HG03342 (cell line): ENCODE data around the gene PLA2G4C.
"Not testable (repeated sequence)": the region's sequence is repeated elsewhere in the genome, so short reads cannot be mapped to it uniquely, and the experiment has no call there.

ENCODE experiments used
- ATAC-seq: cut with Tn5 transposase; IDR thresholded peaks from one replicate; pipeline ENCODE4 v1.9.1; 2021; ENCODE audit warnings: mild to moderate bottlenecking, moderate library complexity; ENCODE audit not compliant: unreplicated experiment

PLA2G4C gene

DNA sequence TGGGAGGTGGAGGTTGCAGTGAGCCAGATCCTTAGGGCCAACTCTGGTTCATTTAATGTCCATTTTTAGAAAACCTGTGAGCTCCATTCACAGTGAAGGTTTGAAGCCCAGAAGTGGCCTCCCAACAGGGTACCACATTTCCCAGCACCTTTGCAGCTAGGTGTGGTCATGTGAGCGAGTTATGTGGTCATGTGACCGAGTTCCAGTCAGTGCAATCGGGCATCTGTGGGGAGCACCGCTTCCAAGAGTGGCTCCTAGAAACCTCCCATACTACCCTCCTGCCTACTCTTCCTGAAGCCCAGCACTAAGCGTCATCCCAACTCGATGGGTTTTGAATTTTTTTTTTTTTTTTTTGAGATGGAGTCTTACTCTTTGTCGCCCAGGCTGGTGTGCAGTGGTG is 663 bp upstream of the PLA2G4C start:
- ATAC-seq, result no peak

DNA sequence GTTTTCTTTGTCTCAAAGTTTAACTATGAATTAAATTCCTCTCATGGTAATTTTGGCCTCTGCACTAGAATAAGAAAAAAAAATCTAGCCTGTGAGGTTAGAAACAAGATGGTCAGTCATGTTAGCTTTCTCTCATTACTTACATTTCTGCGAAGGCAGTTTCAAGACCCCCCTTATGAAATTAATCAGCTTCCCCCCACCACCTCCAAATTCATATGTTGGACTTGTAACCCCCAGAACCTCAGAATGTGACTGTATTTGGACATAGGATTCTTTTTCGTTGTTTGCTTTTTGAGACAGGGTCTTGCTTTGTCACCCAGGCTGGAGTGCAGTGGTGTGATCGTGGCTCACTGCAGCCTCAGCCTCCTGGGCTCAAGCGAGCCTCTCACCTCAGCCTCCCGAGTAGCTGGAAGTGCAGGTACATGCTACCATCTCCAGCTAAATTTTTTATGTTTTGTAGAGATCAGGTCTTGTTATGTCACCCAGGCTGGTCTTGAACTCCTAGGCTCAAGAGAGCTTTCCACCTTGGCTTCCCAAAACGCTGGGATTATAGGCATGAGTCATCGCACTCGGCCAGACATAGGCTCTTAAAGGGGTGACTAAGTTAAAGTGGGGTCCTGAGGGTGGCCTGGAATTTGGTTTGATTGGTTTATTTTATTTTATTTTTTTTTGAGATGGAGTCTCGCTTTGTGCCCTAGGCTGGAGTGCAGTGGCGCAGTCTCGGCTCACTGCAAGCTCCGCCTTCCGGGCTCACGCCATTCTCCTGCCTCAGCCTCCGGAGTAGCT is 1.4 kb downstream of the PLA2G4C start:
- ATAC-seq, result no peak

DNA sequence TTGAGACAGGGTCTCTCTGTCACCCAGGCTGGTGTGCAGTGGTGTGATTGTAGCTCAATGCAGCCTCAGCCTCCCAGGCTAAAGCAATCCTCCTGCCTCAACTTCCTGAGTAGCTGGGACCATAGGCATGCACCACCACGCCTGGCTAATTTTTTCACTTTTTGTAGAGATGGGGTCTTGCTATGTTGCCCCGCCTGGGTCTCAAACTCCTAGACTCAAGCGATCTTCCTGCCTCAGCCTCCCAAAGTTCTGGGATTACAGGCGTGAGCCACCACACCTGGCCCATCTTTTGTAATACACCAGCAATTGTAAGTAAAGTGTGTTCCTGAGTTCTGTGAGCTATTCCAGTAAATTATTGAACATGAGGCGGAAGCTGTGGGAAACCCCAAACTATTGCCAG is 6.7 kb downstream of the PLA2G4C start:
- ATAC-seq, result no peak

DNA sequence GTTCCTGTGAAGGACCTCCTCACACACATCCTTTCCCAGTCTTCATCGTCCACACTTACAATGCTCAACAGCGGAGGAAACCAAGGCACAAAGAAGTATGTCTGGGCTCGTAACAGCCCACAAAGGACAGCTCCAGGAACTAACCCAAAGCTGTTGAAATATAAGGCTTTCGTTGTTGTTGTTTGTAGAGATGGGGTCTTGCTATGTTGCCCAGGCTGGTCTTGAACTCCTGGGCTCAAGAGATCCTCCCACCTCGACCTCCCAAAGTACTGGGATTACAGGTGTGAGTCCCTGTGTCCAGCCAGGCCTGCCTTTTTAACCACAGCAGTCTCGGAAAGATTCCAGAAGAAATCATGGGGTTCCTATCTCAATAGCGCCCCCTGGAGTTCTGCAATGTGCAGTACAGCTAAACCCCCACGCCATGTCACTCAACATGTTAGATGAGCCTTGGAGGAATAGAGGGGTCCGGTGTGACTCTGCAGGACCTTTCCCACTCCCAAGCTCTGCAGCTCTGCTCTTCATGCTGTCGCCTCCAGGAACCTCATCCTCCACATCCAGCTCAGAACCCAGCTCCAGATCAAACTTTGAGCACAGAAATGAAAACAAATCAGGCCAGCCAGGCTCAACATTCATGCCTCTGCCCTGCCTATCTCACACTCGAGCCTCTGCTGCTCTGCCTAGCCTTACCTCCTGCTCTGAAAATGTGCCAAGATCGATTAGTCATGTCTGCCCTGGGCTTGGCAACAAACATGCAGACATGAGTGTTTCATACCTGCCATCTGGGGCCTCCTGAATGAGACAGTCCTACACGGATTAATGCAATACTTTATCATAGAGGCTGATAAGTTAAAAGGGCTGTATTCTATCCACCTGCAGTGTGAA is 7.5 kb downstream of the PLA2G4C start:
- no peak for ATAC-seq

- no peak for ATAC-seq
These were observed 14.9 kb downstream of the PLA2G4C start for GRCh38 chr19:48095612-48096175.

- no peak for ATAC-seq
These were observed 15.8 kb downstream of the PLA2G4C start for GRCh38 chr19:48094855-48095203.

- no peak for ATAC-seq
These were observed 16.3 kb downstream of the PLA2G4C start for GRCh38 chr19:48094129-48094854.

- ATAC-seq, result not testable (repeated sequence)
These were observed 19.4 kb downstream of the PLA2G4C start for GRCh38 chr19:48091111-48091718.

DNA sequence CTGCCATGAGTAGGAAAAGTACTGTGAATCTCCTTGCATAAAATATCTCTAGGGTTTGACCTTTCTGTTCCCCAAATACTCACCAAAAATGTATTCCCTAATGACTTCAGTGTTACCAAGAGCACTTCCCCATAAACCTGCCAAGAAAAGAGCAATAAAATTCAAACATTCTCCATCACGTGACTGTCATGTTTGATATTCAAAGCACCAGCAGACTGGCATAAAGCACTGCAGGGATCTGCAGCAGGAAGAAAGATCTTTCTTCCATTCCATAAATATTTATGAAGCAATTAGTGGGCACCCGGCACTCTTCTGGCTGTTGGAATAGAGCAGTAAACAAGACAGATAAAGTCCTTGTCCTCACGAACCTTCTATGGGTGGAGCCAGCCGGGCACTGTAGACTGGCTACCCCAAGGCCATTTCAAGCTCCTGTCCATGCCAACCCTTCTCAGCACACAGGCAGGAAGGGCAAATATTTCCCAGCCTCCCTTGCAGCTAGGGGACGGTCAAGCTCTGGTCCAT is 20.3 kb downstream of the PLA2G4C start:
- no peak for ATAC-seq

GRCh38 chr19:48088991-48089390 is 21.6 kb downstream of the PLA2G4C start:
- ATAC-seq, result not testable (repeated sequence)

DNA sequence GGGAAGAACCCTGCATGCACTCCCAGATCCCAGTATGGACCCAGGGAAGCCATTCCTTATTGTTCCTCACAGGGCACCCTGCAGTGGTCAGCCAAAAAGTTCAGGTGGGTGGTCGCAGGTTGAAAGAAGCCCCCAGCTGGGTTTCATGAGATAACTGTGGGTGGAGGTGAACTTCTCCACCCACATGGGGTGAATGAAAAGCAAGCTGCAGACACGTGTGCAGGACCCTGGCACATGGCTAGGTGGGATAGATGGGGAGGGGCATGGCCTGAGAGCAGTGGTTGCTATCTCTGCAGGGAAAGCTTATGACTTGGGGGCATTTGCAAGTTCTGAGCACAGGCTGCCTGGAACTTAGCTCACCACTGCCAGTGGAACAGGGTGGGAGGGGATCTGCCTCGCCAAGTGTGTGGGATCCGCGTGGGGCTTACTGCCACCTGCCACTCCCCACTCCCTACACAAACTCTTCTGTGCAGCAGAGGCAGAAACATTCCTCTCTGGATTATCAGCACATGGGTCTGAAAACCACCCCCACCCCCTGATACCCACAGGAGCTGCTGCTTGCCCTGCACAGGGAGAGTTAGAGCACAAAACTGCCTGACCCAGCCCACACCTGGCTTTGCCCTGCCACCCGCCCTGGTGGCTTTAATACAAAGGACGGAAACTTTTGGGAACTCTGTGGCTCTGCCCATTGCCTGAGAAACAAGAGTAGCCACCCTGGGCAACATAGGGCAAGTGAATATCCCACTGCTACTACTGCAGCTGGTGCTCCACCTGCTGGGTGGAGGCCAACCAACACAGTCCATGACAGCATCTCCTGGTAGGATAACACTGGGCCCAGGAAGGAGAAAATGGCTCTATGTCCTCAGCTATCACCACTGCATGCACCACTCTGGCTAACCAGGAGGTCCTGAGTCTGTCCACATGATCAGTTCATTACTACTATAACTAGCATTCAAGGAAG is 24.4 kb downstream of the PLA2G4C start:
- no peak for ATAC-seq

- no peak for ATAC-seq
These were observed 25.5 kb downstream of the PLA2G4C start for GRCh38 chr19:48085076-48085475.

DNA sequence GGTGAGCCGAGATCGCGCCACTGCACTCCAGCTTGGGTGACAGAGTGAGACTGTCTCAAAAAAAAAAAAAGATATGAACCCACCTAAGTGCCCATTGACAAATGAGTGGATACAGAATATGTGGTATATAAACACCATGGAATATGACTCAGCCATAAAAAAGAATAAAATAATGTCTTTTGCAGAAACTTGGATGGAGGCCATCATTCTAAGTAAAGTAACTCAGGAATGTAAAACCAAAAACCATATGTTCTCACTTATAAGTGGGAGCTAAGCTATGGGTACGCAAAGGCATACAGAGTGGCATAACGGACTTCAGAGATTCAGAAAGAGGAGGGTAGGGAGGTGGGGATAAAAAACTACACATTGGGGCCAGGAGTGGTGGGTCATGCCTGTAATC is 29.5 kb downstream of the PLA2G4C start:
- no peak for ATAC-seq

DNA sequence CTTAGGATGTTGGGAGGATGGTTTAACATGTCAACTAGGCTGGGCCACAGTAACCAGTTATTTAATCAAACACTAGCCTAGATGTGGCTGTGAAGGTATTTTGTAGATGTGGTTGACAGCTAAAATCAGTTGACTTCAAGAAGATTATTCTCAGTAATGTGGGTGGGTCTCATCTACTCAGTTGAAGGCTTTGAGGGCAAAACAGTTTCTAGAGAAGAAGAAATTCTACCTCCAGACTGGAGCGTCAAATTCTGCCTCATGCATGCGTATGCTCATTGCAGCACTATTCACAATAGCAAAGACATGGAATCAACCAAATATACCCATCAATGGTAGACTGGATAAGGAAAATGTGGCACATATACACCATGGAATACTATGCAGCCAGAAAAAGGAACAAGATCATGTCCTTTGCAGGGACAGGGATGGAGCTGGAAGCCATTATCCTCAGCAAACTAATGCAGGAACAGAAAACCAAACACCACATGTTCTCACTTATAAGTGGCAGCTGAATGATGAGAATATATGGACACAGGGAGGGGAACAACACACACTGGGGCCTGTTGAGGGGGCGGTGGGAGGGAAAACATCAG is 40.3 kb downstream of the PLA2G4C start:
- not testable (repeated sequence) for ATAC-seq

GRCh38 chr19:48069435-48069834 is 41.2 kb downstream of the PLA2G4C start:
- no peak for ATAC-seq

DNA sequence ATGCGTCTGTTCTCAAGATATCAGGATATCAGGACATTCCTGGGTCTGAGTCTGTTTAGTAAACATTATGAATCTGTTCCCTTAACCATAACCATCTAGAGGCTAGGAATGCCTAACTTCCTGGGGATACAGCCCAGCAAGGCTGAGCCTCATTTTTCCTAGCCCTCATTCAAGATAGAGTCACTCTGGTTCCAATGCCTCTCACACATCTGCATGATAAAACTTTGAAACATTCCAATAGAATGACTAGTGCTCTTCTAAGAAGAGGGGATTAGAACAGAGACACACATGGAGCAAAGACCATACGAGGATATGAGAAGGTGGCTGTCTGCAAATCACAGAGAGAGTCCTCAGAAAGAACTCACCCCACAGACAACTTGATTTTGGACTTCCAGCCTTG is 46.1 kb downstream of the PLA2G4C start:
- ATAC-seq, result no peak

GRCh38 chr19:48061401-48062344 is 48.9 kb downstream of the PLA2G4C start:
- ATAC-seq, result no peak

- no peak for ATAC-seq
These were observed 50.2 kb downstream of the PLA2G4C start for GRCh38 chr19:48060381-48060780.
